CD4-positive, alpha-beta T cell treated with Interferon alpha-2 for 1 hour (primary cell): Measurements from ENCODE around the gene PCDHGA3.
"Not testable (repeated sequence)": the region's sequence is repeated elsewhere in the genome, so short reads cannot be mapped to it uniquely, and the experiment has no call there.

Source experiments
- DNase-seq, 2 donors: peaks; one replicate each; pipeline ENCODE4 v3.0.0-alpha.2; 2020 to 2022

The PCDHGA3 gene

DNA sequence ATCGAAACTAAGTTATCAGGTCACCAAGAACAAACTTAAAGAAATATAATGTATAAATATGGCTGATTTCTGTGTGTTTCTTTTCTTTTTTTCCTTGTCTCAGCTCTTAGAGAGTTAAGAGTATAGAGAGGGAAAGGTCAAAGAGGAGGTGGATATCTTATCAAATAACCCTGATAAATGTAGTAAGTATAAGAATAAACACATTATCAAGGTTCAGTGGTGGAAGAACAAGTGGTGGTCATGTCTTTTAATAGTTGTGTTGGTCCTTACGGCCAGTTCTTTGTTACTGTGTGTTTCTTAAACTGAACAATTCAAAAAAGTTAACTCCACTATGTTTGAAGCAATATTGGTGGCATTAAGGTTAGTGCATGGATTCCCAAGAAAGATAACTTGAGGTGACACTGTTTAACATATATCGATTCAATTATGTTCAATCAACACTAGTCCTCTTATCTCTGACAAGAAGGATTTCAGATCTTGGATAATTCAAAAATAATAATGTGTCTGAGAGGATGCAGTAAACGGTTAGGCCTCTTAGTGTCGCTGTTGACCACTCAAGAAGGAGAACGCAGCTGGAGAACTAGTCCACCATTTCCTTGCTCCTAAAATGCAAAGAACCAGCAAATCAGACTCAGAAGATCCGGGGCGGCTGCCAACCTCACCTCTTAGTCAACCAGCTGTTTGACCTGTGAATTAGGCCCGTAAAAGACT is at the start of gene PCDHGA3:
TSS of gene PCDHGA3 (plus strand) at position 588 of the 711 bp plus-strand sequence. CDS start 205 bp downstream, outside the sequence.
- DNase-seq: peak in 1 of 2 donors; percentile 20

DNA sequence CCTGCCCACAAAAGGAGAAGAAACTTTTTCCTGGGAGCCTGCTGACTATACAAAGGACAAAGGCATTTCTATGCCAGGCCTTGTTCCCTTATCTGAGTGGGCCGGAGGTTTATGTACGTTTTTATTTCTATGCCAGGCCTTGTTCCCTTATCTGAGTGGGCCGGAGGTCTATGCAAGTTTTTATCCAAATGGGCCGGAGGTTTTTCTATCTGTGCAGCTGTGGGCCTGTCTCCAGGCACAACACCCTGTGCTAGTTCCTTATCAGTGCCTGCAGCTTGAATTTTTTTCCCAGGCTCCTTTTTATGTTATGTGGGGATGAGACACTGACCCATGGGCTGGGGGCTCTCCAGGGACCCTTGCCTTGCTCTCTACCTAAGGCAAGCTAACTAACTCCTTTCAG is 45.3 kb upstream of the PCDHGA3 start:
- DNase-seq: no peak

DNA sequence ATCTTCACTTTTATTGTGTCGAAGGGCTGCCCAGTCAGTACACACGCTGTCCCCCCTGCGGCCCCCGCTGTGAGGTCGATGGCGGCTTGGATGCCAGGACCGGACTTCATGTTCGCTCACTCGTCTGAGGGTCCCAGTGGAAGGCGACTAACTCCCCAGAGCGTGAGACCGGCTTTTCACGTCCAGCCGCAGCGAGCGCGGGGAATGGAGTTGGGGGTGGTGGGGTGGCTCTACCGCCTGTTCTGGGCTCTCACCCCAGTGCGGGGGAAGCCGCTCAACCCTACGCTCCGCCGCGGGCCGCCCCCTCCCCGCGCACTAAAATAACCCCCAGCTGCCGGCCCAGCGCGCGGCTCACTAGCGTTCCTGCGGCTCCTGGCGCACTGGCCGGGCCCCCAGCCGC is 39.9 kb upstream of the PCDHGA3 start, which contains the start of gene SLC25A2:
TSS of gene SLC25A2 (minus strand) at position 294 of the 400 bp plus-strand sequence. CDS start at position 110, 184 bp downstream.
- no peak for DNase-seq

DNA sequence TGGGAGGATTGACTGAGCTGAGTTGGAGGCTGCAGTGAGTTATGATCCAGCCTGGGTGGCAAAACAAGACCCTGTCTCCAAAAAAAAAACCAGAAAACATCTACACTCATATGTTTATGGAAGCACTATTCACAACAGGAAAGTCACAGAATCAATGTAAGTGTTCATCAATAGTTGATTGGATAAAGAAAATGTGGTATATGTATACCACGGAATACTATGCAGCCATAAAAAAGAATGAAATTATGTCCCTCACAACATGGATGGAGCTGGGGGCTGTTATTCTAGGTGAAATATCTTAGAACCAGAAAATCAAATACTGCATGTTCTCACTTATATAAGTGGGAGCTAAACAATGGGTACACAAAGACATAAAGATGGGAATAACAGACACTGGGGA is 37.0 kb upstream of the PCDHGA3 start:
- no peak for DNase-seq

DNA sequence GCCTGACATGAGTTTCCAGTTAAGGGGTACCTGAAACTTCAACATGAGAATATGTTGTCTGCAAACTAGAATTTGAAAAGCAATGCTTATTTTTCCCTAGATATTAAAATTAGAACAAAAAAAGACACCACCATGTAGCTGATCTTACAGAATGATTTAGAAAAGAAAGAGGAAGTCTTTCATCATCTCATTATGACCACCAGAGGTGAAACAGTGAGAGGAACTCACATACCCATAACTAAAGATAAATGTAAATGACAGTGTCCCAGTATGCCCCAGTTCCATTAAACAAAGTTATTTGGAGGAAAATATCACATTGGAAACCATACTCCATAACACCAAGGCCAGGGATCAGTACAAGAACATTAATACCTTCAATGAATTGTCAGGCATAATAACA is 29.9 kb upstream of the PCDHGA3 start:
- DNase-seq: no peak

DNA sequence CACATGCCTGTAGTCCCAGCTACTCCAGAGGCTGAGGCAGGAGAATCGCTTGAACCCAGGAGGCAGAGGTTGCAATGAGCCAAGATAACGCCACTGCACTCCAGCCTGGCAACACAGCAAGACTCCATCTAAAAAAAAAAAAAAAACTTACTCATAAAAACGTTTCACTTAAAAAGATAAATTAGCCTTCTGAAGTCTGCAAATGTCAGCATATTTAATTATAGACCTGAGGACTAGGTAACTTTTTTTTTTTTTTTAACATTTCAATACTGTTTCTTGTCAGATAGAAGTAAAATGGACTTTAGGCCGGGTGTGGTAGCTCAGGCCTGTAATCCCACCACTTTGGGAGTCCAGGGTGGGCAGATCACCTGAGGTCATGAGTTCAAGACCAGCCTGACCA is 26.7 kb upstream of the PCDHGA3 start:
- DNase-seq: not testable (repeated sequence)

DNA sequence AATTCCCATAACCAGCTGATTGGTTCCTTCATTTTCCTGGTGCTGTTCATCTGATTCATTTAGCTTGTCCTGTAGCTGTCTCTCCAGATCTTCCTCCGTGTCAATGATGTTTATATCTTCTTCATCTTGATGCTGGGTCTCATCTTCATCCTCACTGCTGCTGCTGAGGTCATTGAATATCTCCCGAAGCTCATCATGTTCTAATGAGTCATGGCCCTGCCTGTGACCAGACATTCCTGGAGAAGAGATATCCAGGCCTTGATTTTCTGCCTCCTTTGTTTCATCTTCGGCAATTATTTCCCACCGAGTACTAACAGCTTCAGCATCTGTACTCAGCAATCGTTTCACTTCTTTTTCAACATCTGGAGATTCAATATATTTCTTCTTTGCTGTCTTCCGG is 24.4 kb upstream of the PCDHGA3 start:
- DNase-seq: no peak

DNA sequence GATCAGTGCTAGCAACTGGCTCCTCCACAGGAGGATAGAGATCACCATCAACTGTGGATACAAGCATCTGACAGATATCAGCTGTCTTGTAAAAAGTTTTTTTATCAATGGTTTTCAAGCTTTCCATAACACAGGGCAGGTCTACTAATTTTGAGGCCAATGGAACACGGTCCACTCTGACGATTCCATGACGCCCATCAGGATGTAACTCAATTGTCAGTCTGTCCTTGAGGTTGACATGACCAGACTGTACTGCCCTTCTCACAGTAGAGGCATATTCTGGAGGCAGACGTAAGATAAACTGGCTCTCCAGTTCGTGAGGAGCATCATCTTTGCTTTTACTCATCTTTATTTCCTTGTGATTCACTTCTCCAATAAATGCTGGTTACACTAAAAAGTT is 23.9 kb upstream of the PCDHGA3 start:
- no peak for DNase-seq

DNA sequence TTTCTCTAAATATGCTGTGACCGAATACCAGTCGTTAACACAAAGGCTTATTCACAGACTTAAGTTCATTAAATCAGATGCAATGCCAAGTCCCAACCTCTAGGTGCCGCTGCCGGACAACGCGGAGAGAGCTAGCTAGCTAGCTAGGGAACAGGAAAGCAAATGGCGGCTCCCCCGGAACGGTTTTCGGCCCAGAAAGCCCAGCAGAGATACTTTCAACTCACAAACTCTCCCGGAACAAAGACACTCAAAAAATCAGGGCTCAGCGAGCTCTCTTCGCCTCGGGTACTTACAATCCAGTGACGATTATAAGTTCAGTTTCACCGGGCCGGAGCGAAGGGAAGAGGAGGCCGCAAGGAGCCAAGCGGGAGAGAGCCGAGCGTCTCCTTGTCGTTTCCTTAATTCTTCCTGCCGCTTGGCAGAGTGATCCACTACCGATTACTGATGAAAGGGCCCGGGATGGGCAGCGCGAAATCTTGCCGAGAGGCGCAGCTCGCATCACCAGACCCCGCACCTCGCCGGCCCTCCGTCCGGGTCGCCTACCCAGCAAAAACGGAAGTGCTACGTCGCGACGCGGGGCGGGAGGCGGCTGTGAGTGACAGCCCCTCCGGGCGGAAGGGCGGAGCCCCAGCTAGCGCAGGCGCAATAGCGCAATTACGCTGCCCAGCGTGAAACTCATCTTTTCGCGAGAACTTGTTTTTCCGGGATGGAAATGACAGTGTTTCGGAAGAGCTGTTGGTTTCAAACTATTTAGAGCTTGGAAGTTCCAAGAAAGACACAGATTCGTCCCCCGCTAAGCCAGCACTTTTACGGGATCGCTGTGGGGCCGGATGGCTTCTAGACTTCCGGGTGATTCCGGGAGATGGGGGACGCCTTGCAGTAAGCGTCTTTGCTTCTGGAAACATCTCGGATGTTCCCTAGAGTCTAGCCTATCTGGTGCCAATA is 23.1 kb upstream of the PCDHGA3 start, which contains the start of gene TAF7:
TSS of gene TAF7 (minus strand) at position 560 of the 945 bp plus-strand sequence. CDS start 740 bp downstream, outside the sequence.
- peak; percentile 94 to 95 for DNase-seq

DNA sequence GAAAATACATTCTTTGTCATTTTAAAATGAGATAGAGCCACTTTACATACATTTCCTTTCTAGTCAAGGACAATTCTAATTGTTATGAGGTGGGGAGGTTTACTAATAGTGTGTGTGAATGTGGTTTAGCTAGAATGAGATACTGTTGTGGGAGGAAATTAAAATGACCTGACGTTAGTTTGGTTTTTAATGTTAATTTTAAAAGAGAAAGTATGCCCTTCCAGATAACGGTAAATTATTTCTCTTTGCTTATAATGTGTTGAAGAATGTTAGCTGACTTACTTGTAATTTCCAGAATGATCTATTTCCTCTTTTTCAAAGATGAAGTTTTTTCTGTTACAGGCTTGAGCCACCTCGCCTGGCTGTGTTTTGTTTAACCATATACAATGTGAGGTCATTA is 21.4 kb upstream of the PCDHGA3 start:
- DNase-seq: no peak

DNA sequence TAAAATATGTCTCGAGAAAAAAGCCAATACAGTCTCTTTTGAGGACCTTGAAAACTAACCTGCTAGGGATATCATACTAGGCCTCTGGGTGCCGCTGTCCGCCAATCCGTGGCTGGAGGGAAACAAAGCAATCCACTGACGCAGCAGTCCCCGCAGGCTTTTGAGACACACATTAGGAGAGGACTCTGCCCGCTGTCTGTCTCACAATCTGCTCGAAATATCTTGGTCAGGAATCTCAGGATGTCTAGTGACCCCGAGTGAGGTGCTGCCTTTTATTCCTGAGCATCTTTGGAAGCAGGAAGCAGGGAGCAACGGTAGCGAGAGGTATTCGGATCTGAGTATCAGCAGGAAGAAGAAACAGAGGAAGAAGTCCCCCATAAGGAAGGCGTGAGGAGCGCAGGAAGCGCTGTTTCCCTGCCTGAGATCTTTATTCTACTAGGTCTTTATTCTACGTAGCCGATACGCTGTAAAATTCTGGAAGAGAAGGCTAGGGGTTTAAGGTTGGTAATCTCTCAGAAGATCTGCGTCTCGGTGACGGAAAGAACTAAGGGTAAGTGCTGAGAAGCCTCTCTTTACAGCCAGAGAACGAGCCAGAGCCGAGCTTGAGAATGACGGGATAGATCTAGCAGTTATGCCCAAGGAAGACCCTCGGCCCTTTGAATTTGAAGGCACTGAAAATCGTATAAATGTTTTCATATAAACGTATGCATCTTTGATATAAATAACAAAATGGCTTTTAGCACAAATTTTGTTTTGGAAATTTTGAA is 17.4 kb upstream of the PCDHGA3 start:
- DNase-seq: peak; percentile 69 to 77

DNA sequence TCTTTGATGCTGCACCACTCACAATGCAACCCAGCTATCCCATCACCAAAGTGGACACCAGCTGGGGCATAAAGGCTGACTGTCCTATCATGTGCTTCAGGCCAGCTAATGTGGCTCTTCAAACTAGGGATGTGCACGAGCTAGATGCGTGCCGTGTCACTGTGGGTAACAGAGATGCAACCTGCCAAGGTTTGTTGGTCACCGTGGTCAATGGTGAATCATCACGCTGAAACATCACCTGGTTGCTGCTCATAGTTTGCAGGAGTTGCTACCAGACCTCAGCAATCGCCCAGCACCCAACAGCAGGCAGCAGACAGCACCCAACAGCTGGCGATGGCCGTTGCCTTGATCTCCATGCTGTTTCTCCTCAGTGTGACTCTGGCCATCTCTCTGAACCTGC is 15.4 kb upstream of the PCDHGA3 start:
- DNase-seq: no peak

DNA sequence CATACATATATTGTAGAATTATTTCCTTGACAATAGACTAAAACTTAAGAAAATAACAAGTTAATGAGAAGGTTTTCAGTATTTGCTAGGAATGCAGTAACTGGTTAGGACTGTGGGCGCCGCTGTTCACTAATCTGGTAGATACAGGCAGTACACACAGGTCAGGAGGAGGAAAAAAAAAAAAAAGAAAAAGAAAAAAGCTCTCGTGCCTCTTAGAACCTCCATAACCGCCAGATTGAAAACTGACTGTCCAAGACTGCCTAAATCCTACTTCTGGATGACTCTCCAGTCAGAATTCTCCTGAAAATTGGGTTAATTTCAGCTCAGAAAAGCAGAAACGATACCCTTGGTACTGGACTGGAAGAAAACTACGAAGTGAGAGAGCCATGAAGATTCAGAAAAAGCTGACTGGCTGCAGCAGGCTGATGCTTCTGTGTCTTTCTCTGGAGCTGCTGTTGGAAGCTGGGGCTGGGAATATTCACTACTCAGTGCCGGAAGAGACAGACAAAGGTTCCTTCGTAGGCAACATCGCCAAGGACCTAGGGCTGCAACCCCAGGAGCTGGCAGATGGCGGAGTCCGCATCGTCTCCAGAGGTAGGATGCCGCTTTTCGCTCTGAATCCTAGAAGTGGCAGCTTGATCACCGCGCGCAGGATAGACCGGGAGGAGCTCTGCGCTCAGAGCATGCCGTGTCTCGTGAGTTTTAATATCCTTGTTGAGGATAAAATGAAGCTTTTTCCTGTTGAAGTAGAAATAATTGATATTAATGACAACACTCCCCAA is 13.1 kb upstream of the PCDHGA3 start, which contains the start of gene PCDHGA1:
TSS of gene PCDHGA1 (plus strand) at position 216 of the 782 bp plus-strand sequence.
- peak in 1 of 2 donors; percentile 35 for DNase-seq

DNA sequence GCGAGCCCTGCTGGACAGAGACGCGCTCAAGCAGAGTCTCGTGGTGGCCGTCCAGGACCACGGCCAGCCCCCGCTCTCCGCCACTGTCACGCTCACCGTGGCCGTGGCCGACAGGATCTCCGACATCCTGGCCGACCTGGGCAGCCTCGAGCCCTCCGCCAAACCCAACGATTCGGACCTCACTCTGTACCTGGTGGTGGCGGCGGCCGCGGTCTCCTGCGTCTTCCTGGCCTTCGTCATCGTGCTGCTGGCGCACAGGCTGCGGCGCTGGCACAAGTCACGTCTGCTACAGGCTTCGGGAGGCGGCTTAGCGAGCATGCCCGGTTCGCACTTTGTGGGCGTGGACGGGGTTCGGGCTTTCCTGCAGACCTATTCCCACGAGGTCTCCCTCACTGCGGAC is 11.1 kb upstream of the PCDHGA3 start:
- DNase-seq: not testable (repeated sequence)

DNA sequence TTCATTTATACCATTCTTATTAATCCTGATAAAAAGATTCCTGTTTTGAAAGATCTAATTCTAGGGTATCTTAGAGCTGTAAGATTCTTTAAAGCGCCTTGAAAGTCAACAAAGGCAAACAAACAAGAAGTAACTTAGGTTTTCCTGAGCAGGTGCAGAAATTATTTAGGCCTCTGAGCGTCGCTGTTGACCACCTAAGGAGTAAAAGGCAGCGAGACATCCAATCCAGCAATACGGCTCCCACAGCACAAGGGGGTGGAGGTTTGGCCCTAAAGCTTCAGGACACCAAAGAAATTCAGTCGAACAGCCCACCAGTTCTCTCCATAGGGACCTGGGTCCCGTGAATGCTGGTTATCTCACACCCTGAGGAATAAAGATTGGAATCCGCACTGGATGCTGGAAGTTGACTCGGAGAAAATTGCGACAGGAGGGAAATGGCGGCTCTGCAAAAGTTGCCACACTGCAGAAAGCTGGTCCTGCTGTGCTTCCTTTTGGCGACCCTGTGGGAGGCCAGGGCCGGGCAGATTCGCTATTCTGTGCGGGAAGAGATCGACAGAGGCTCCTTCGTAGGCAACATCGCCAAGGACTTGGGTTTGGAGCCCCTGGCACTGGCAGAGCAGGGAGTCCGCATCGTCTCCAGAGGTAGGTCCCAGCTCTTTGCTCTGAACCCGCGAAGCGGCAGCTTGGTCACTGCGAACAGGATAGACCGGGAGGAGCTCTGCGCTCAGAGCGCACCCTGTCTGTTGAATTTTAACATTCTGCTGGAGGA is 4.9 kb upstream of the PCDHGA3 start, which contains the start of gene PCDHGA2:
TSS of gene PCDHGA2 (plus strand) at position 223 of the 769 bp plus-strand sequence.
- DNase-seq: no peak

DNA sequence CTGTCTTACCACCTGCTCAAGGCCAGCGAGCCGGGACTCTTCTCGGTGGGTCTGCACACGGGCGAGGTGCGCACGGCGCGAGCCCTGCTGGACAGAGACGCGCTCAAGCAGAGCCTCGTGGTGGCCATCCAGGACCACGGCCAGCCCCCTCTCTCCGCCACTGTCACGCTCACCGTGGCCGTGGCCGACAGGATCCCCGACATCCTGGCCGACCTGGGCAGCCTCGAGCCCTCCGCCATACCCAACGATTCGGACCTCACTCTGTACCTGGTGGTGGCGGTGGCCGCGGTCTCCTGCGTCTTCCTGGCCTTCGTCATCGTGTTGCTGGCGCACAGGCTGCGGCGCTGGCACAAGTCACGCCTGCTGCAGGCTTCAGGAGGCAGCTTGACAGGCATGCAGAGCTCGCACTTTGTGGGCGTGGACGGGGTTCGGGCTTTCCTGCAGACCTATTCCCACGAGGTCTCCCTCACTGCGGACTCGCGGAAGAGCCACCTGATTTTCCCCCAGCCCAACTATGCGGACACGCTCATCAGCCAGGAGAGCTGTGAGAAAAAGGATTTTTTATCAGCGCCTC is 2.8 kb upstream of the PCDHGA3 start:
- not testable (repeated sequence) for DNase-seq

DNA sequence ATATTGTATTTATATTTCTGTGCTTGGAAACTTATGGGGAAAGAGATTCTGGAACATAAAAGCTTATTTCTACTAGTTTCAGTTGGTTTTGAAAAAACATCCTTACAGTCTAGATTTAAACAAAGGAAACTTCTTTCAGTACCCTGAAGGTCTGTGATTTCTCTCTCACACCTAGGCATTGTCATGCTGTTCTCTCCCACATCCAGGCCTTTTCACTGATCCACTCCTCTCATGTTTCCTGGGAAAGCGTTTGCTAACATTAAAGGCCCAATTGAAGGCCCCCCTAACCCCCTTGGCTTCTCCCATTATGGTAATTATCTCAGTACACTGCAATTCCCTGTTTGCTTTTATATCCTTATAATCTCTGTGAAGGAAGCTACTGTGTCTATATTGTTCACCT is 856 bp upstream of the PCDHGA3 start:
- DNase-seq: no peak

DNA sequence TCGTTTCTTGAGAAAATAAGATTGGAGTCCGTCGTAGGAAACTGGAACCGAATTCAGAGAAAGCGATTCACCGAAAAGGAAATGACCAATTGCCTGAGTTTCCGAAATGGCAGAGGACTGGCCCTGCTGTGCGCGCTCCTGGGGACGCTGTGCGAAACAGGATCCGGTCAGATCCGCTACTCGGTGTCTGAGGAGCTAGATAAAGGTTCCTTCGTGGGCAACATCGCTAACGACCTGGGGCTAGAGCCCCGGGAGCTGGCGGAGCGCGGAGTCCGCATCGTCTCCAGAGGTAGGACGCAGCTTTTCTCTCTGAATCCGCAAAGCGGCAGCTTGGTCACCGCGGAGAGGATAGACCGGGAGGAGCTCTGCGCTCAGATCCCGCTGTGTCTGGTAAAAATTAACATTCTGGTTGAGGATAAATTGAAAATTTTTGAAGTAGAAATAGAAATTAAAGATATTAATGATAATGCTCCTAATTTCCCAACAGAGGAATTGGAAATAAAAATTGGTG is 379 bp downstream of the PCDHGA3 start:
- no peak for DNase-seq

DNA sequence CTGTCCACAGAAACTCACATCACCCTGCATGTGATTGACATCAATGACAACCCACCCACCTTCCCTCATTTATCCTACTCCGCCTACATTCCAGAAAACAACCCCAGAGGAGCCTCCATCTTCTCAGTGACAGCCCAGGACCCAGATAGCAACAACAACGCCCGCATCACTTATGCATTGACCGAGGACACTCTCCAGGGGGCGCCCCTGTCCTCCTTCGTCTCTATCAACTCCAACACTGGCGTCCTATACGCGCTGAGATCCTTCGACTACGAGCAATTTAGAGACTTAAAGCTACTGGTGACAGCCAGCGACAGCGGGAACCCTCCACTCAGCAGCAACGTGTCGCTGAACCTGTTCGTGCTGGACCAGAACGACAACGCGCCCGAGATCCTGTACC is 1.7 kb downstream of the PCDHGA3 start:
- DNase-seq: no peak

DNA sequence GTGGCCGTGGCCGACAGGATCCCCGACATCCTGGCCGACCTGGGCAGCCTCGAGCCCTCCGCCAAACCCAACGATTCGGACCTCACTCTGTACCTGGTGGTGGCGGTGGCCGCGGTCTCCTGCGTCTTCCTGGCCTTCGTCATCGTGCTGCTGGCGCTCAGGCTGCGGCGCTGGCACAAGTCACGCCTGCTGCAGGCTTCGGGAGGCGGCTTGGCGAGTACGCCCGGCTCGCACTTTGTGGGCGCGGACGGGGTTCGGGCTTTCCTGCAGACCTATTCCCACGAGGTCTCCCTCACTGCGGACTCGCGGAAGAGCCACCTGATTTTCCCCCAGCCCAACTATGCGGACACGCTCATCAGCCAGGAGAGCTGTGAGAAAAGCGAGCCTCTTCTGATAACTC is 2.4 kb downstream of the PCDHGA3 start:
- DNase-seq: not testable (repeated sequence)
